Psoas muscle (tissue), 8 donors: Measurements from ENCODE around the gene TCERG1L. TPM values are rescaled to one million over a fixed set of nuclear protein-coding genes. Genes with fewer than 3 reads are reported as not detected.
A peak's percentile ranks its signal among the peaks of the same experiment; 100 is the strongest.

ENCODE experiments used
- ATAC-seq, 4 donors: fragments of 200-7000 bp; cut with Tn5 transposase; one replicate each; pipeline ENCODE4 v1.9.1; 2020; ENCODE audit warnings: moderate library complexity in 3 of 4, mild to moderate bottlenecking in 2 of 4
- DNase-seq, 2 donors: peaks; one replicate each; pipeline ENCODE4 v3.0.0-alpha.2; 2020
- H3K27ac ChIP-seq: fragments of 200-600 bp; one replicate; pipeline ENCODE4 v1.8.0; 2022
- H3K27me3 ChIP-seq, 3 donors: fragments of 200-600 bp in 1 of 3; one replicate each; pipeline versions ENCODE4 v1.6.1 to v1.8.0; 2013 to 2022; ENCODE audit warnings: low read length in 2 of 3, mild to moderate bottlenecking in 2 of 3, moderate library complexity in 1 of 3; ENCODE audit not compliant: insufficient read depth in 3 of 3
- H3K36me3 ChIP-seq, 2 donors: fragments of 200-600 bp in 1 of 2; one replicate each; pipeline versions ENCODE4 v1.6.1 to v1.8.0; 2013 to 2022; ENCODE audit warnings: low read depth in 1 of 2, mild to moderate bottlenecking in 1 of 2, moderate library complexity in 1 of 2; ENCODE audit not compliant: insufficient read depth in 1 of 2
- H3K4me1 ChIP-seq: fragments of 200-600 bp; one replicate; pipeline ENCODE4 v1.8.0; 2022
- H3K4me3 ChIP-seq: fragments of 200-600 bp; one replicate; pipeline ENCODE4 v1.8.0; 2022; ENCODE audit warnings: mild to moderate bottlenecking
- H3K9me3 ChIP-seq: fragments of 200-600 bp; one replicate; pipeline ENCODE4 v1.8.0; 2022
- WGBS, 3 donors: extraction: QIAGEN DNeasy Blood & Tissue Kit; methylation state at CpG; one replicate each; pipeline versions ENCODE4 v1.1.6 to v1.1.7; 2013; 5-methylcytosine and 5-hydroxymethylcytosine counted together
- intact Hi-C, 2 donors: fragments of 100-400 bp; cut with DNase I; formaldehyde crosslinking; loops; one replicate each; pipeline versions ENCODE4 v1.11.0 to v1.14.2; 2022
- polyA plus RNA-seq, 3 donors: library from polyadenylated mRNA; stranded (reverse); fragments of 200-250 nt; gene quantifications; one replicate each; pipeline ENCODE4 v1.2.3, GENCODE V29; 2013
- total RNA-seq, 4 donors: library from RNA; stranded (reverse); fragmentation: NEBNext Ultra II Directional in 2 of 4; extraction: Animal tissue kit (Norgen Biotek cat#: 25700) in 2 of 4; gene quantifications; one replicate each; pipeline versions ENCODE4 v1.2.1 to v1.2.4, GENCODE V29; 2021 to 2023
- TF ChIP-seq, protein P1 (sequence below): fragments of 200-600 bp; IDR thresholded peaks from one replicate; pipeline ENCODE4 v1.8.0; 2022; ENCODE audit warnings: antibody characterized with exemption
- donor health status: healthy with polysubstance abuse.
- donor health status: DM: no; HTN: no; CAD: no; lungs with moderate emphysema.
- donor health status: Bipolar disorder and iron deficiency.
- donor health status: healthy.
- donor health status: DM: yes; HTN: yes; CAD: no.
- donor health status: DM: no; HTN: no; CAD: no.
- donor health status: DM: no; HTN: no; CAD: no.
- donor health status: DM: yes; HTN: yes; CAD: no.

Gene TCERG1L
- total and polyA plus RNA-seq, 7 donors = 0.01 TPM; not detected in 6

DNA sequence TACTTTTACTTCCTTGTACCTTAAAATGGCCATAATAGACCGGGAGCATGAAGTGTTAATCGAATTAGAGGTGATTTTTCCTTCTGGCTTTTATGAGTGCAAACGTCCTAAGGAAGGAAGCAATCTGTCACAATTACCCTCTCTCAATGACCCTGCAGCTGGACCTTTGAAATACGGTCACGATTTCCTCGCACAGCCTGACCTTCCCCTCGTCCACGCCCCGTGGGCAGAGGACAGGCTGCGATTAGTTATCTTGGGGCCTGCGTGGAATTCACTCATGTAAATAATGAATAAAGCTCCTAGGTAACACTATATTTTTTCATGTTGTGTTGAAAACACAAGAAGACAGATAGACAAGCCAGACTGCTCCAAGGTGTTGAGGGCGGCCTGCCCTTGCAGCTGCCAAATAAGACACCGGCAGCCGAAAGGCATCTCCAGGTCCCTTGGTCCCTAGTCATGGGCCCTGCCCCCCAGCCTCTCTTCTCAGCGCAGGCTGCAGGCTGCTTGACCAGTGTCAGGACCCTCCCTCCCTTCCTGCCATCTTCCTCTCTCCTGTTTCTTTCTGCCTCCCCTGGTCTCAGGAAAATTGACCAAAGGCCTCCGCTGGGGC, 199.9 kb downstream of the TCERG1L start:
- intact Hi-C loops = no loop called here
- no peaks in the 10 kb centered on the region for H3K9me3 ChIP-seq
- H3K4me3 ChIP-seq = no peak overlapping the region
- ATAC-seq = no peak
- TF ChIP-seq, protein P1, sequence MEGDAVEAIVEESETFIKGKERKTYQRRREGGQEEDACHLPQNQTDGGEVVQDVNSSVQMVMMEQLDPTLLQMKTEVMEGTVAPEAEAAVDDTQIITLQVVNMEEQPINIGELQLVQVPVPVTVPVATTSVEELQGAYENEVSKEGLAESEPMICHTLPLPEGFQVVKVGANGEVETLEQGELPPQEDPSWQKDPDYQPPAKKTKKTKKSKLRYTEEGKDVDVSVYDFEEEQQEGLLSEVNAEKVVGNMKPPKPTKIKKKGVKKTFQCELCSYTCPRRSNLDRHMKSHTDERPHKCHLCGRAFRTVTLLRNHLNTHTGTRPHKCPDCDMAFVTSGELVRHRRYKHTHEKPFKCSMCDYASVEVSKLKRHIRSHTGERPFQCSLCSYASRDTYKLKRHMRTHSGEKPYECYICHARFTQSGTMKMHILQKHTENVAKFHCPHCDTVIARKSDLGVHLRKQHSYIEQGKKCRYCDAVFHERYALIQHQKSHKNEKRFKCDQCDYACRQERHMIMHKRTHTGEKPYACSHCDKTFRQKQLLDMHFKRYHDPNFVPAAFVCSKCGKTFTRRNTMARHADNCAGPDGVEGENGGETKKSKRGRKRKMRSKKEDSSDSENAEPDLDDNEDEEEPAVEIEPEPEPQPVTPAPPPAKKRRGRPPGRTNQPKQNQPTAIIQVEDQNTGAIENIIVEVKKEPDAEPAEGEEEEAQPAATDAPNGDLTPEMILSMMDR = no peak
- peaks cover 0 to 3% (median 0%) of the 10 kb centered on the region in 3 donors for H3K27me3 ChIP-seq
- no peaks in the 10 kb centered on the region for H3K4me1 ChIP-seq
- WGBS, 3 donors = 61 to 69% (median 63%) methylated on average over 16 of the region's 16 CpGs
- DNase-seq = peak in 1 of 2 donors; percentile 13
- H3K27ac ChIP-seq = no peak overlapping the region
- H3K36me3 ChIP-seq = no peaks in the 10 kb centered on the region

DNA sequence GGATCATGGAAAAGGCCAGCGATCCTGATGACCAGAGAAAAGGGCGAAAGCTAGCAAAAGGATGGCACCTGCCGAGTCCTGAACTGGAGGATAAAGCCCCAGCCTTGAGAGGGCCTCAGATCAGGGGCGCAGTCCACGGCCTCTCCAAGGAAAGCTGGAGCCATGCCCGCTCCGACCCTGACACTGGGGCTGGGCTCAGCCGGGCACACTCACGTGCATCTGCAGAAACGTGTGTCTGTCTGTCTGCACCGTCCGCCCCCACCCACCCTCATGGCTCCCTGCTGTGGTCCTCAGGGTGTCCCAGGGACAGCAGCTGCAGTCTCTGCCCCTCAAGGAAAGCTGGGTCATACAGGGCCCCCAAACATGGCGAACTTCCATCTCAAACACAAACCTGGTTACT, 200.5 kb downstream of the TCERG1L start:
- no peak for ATAC-seq
- TF ChIP-seq, protein P1 = no peak
- Histone ChIP-seq H3K36me3 (no peaks in the 10 kb centered on the region), H3K27me3 (peaks cover 0 to 3% (median 0%) of the 10 kb centered on the region in 3 donors), H3K27ac (no peak overlapping the region), H3K9me3 (no peaks in the 10 kb centered on the region), H3K4me1 (no peaks in the 10 kb centered on the region), H3K4me3 (no peak overlapping the region)
- intact Hi-C loops = no loop called here
- 64 to 83% (median 76%) methylated on average over 7 to 13 of the region's 13 CpGs for WGBS, 3 donors
- DNase-seq = peak in 1 of 2 donors; percentile 4

DNA sequence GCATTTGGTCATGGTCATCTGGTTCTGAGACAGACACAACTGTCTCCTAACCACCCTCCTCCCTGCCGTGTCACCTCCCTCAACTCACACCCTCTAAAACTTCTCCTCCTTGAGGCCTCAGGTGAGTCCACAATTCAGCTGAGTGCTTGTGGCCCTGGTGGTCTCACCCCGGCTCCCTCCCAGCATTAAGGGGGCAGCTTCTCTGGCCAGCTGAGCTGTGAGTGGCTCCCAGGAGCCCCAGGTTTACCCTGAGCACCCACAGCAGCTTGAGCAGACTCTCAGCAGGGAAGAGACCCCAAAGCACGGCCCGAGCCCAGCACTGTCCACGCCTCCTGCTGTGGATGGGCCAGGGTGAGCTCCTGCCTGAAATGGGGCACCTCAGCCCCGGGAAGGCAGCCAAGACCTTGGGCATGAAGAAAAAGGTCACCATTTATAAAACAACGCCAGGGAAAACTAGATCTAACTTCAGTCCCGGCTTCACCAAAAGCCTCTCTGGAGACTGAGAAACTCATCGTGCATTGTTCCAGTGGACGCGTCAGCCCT, 201.2 kb downstream of the TCERG1L start:
- no peaks in the 10 kb centered on the region for H3K4me1 ChIP-seq
- intact Hi-C loops = no loop called here
- WGBS, 3 donors = 70 to 82% (median 81%) methylated on average over 11 of the region's 11 CpGs
- no peaks in the 10 kb centered on the region for H3K9me3 ChIP-seq
- ATAC-seq (no peak), DNase-seq (no peak)
- H3K27me3 ChIP-seq = peaks cover 0 to 3% (median 0%) of the 10 kb centered on the region in 3 donors
- H3K4me3 ChIP-seq = no peak overlapping the region
- TF ChIP-seq, protein P1 = no peak
- H3K36me3 ChIP-seq = no peaks in the 10 kb centered on the region
- H3K27ac ChIP-seq = no peak overlapping the region

DNA sequence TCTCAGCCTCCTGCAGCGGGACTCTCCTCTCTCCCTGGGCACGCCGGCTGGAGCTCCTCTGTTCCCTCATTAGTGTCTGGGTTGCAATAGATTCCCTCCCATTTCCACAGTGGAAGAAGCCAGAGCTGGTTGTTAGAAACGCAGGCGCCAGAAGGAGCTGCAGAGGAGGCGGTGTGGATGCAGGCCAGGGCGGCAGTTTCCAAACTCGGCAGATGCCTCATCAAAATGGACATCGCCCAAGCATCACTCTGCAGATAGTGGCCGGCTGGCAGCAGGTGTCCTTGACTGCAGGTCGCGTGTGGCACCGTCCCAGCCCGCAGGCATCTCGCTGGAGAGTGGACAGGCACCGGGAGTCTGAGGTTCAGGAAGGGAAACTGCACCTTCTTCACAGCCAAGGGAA, 201.8 kb downstream of the TCERG1L start:
- WGBS, 3 donors = 55 to 62% (median 56%) methylated on average over 16 of the region's 16 CpGs
- Histone ChIP-seq H3K9me3 (no peaks in the 10 kb centered on the region), H3K36me3 (no peaks in the 10 kb centered on the region), H3K4me3 (no peak overlapping the region), H3K27ac (no peak overlapping the region), H3K27me3 (peaks cover 0 to 3% (median 0%) of the 10 kb centered on the region in 3 donors), H3K4me1 (no peaks in the 10 kb centered on the region)
- TF ChIP-seq, protein P1 = no peak
- no peak for DNase-seq
- intact Hi-C loops = no loop called here
- ATAC-seq = no peak

DNA sequence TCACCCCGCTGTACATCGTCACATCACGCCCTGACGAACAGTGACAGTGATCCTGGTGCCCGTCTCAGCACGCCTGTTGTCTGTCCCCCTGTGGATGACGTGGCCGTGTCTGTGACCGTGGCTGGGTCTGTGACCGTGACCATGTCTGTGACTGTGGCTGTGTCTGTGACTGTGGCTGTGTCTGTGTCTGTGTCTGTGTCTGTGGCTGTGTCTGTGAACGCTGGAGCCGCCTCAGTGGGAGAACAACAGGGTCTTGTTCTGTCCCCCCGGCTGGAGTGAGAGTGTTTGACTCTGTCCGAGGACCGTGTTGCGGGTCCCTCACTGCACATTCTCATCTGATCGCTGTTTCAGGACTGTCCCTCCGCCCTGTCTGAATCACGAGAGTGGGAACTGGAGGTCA, 202.2 kb downstream of the TCERG1L start:
- Histone ChIP-seq H3K27me3 (peaks cover 0 to 3% (median 0%) of the 10 kb centered on the region in 3 donors), H3K4me3 (no peak overlapping the region), H3K4me1 (no peaks in the 10 kb centered on the region), H3K36me3 (no peaks in the 10 kb centered on the region), H3K9me3 (no peaks in the 10 kb centered on the region), H3K27ac (no peak overlapping the region)
- DNase-seq (peak in 1 of 2 donors; percentile 39), ATAC-seq (no peak)
- TF ChIP-seq, protein P1 = no peak
- 82 to 88% (median 83%) methylated on average over 19 of the region's 19 CpGs for WGBS, 3 donors
- intact Hi-C loops = no loop called here
